ENCODE data around the gene TUBB6. TPM values are rescaled to one million over a fixed set of nuclear protein-coding genes. Genes with fewer than 3 reads are reported as not detected.

The TUBB6 gene
- total and polyA plus RNA-seq, 2 of the 8 experiments (the other 6 are each of a cell fraction or from before 2014, with no cell fraction given): 126 to 223 TPM

- no peak overlapping the region for H3K4me2 ChIP-seq (ENCODE audit: insufficient read depth in 1 of 2, low read depth in 2 of 2, low read length in 2 of 2)
- H3K9me3 ChIP-seq (ENCODE audit: insufficient read depth in 2 of 2, low read depth in 1 of 2, low read length in 1 of 2): no peaks in the 10 kb centered on the region
- no peak overlapping the region for H2BK15ac ChIP-seq (ENCODE audit: low read length)
- peaks cover 0 to 10% (median 7%) of the 10 kb centered on the region in 4 experiments; a peak in 6 of 7 replicates for H3K4me1 ChIP-seq (replicated peaks in 1 of 4; ENCODE audit: control insufficient read depth in 3 of 4, insufficient read depth in 4 of 4, low read length in 3 of 4)
- H3K36me3 ChIP-seq (ENCODE audit: control insufficient read depth in 2 of 4, insufficient read depth in 4 of 4, low read length in 3 of 4): no peaks in the 10 kb centered on the region
- no peak overlapping the region for H3K27ac ChIP-seq (ENCODE audit: low read depth, low read length)
- H3K56ac ChIP-seq (replicated peaks; ENCODE audit: insufficient read length, low read depth, low read length): no peak overlapping the region
- H3K79me1 ChIP-seq (ENCODE audit: low read depth, low read length): no peaks in the 10 kb centered on the region
- H2AK5ac ChIP-seq (ENCODE audit: low read depth, low read length): no peak overlapping the region
- no peak overlapping the region for H3K14ac ChIP-seq (ENCODE audit: insufficient read length)
- CTCF ChIA-PET (ENCODE audit: partially characterized antibody): interaction anchor here (1.4 to 1.7 kb wide), 2 partner anchors 12 to 13 kb away, joined by 3 to 4 read pairs; no protein-coding TSS in a partner anchor
- no peak overlapping the region for H3K4ac ChIP-seq (replicated peaks; ENCODE audit: insufficient read length, low read depth, low read length)
- no peak overlapping the region for H3K4me3 ChIP-seq (ENCODE audit: extremely low read depth in 1 of 4, insufficient read depth in 2 of 4, low read depth in 3 of 4, low read length in 4 of 4)
- no peak overlapping the region for H2BK120ac ChIP-seq (replicated peaks; ENCODE audit: low read depth, low read length)
- POLR2A ChIA-PET (ENCODE audit: partially characterized antibody): no interaction called here
- TF ChIP-seq ASH2L (IDR thresholded peaks at IDR 0.05; ENCODE audit: low read length) (no peak), KDM1A (IDR thresholded peaks at IDR 0.05; ENCODE audit: borderline replicate concordance, low read length) (0 out of 2 replicates have a peak, but pooled peaks have one; percentile 12), CTCF (IDR thresholded peaks at IDR 0.05; ENCODE audit: control extremely low read depth in 1 of 3, insufficient read depth in 1 of 3, low read depth in 1 of 3, low read length in 3 of 3) (no peak)
- H4K91ac ChIP-seq (replicated peaks; ENCODE audit: insufficient read length, low read length): no peak overlapping the region
- H3K79me2 ChIP-seq (ENCODE audit: control insufficient read depth in 1 of 2, insufficient read depth in 2 of 2, low read length in 2 of 2): no peaks in the 10 kb centered on the region
- no peak overlapping the region for H4K8ac ChIP-seq (ENCODE audit: extremely low read depth, insufficient read depth, low read length)
- H3K18ac ChIP-seq (ENCODE audit: extremely low read depth, low read length): no peak overlapping the region
- H3K27me3 ChIP-seq (replicated peaks in 1 of 4; ENCODE audit: control insufficient read depth in 3 of 4, extremely low read depth in 1 of 4, insufficient read depth in 3 of 4, low read length in 3 of 4): no peaks in the 10 kb centered on the region
- FAIRE-seq (no peak), DNase-seq (ENCODE audit: low read depth in 1 of 2, low spot score in 2 of 2) (no peak)
- no peak overlapping the region for H4K5ac ChIP-seq (ENCODE audit: insufficient read length, low read depth, low read length)
- H2BK12ac ChIP-seq (ENCODE audit: low read depth, low read length): no peak overlapping the region
- no peak overlapping the region for H3K9ac ChIP-seq (replicated peaks in 1 of 4; ENCODE audit: extremely low read depth in 1 of 4, low read depth in 3 of 4, low read length in 3 of 4)
- no peaks in the 10 kb centered on the region for H3K23me2 ChIP-seq (ENCODE audit: low read depth, low read length)
- no peaks in the 10 kb centered on the region for H4K20me1 ChIP-seq (replicated peaks in 1 of 2; ENCODE audit: control insufficient read depth in 1 of 2, insufficient read depth in 2 of 2, low read length in 2 of 2)
- 90% methylated on average over 4 of the region's 4 CpGs; no CpG with 5 or more reads in 1 of the 2 experiments for WGBS, 2 experiments (ENCODE audit: extremely low coverage in 1 of 2, insufficient coverage in 1 of 2, insufficient read length in 1 of 2, insufficient replicate concordance in 2 of 2, low coverage in 1 of 2, low lambda C conversion rate in 2 of 2, missing lambda C conversion rate in 1 of 2)
- no peak overlapping the region for H2BK5ac ChIP-seq (ENCODE audit: low read depth, low read length)
- no peak overlapping the region for H3K23ac ChIP-seq (ENCODE audit: insufficient read length)
- no peak overlapping the region for H2AFZ ChIP-seq (ENCODE audit: low read length)
- H2BK20ac ChIP-seq (ENCODE audit: low read length): no peak overlapping the region
Observed at GRCh38 chr18:12274793-12275192, 33.2 kb upstream of the TUBB6 start.

All from H1 (cell line).